ENCODE data around the gene MOGAT3. TPM values are rescaled to one million over a fixed set of nuclear protein-coding genes. Genes with fewer than 3 reads are reported as not detected.

Gene MOGAT3
- total and polyA plus RNA-seq, 9 of the 15 experiments (the other 6 are each of a cell fraction or from before 2014, with no cell fraction given), result 0.07 to 0.17 (median 0.13) TPM; not detected in 6

DNA sequence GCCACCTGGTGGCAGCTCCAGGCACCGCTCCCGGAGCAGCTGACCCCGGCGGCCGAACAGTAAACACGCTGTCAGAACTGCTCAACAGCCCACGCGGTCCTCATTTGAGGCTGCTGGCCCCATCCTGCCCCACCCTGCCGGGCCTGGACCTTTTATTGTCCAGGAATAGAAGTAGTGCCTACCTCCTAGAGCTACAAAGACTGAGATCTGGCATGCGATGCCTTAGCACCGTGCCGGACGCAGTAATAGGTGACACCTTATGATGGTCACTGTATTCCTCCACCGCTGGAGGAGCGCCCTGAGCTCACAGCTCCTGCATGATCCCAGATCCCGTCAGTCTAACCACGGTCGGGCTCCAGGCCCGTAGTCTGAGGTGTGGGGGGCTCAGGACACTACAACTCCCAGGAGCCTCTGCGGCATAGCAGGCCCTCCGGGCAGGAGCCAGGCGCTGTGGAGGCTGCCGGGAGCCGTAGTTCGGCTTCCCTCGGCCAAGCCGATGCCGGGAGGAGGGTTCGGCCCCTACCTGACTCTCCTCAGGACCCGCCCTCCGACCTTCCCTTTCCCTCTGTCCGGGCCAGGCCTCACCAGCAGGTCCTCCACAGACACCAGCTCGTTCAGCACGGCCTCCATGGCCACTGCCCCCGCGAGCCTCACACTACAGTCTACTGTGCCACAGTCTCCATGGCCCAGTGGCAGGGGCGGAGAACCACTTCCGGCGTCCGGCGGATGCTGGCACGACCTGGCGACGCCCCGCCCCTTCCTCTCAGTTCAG, 43.7 kb upstream of the MOGAT3 start, which contains the start of gene FIS1 (continued):
- TF ChIP-seq, protein P1, sequence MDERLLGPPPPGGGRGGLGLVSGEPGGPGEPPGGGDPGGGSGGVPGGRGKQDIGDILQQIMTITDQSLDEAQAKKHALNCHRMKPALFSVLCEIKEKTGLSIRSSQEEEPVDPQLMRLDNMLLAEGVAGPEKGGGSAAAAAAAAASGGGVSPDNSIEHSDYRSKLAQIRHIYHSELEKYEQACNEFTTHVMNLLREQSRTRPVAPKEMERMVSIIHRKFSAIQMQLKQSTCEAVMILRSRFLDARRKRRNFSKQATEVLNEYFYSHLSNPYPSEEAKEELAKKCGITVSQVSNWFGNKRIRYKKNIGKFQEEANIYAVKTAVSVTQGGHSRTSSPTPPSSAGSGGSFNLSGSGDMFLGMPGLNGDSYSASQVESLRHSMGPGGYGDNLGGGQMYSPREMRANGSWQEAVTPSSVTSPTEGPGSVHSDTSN (CRISPR knock-in tag; IDR thresholded peaks at IDR 0.05; ENCODE audit: low read depth), result no peak
- TF ChIP-seq, protein P1 (tag; conservative IDR thresholded peaks at IDR 0.05; ENCODE audit: low read depth), result no peak
- TF ChIP-seq DACH1 (IDR thresholded peaks at IDR 0.05; ENCODE audit: partially characterized antibody) (peak; percentile 60), ZNF143 (CRISPR knock-in tag; IDR thresholded peaks at IDR 0.05) (peak; percentile 100), SIX5 (IDR thresholded peaks at IDR 0.05; ENCODE audit: borderline replicate concordance in 1 of 2, insufficient read depth in 1 of 2, low read depth in 1 of 2, low read length in 2 of 2) (peak; percentile 91 to 95), ZBTB1 (CRISPR knock-in tag; IDR thresholded peaks at IDR 0.05; ENCODE audit: borderline replicate concordance, low read depth) (0 out of 2 replicates have a peak, but pooled peaks have one; percentile 30), PHF8 (IDR thresholded peaks at IDR 0.05; ENCODE audit: borderline replicate concordance, low read length) (peak; percentile 95; the same call in 1 of the 2 replicates), ZNF780A (CRISPR knock-in tag; IDR thresholded peaks at IDR 0.05) (no peak), SIN3A (IDR thresholded peaks at IDR 0.05; ENCODE audit: borderline replicate concordance in 2 of 2, control insufficient read depth in 1 of 2, low read depth in 2 of 2, low read length in 2 of 2) (peak; percentile 91 to 96), BCOR (IDR thresholded peaks at IDR 0.05) (peak; percentile 67; the same call in 1 of the 2 replicates)
- TF ChIP-seq, protein P2, sequence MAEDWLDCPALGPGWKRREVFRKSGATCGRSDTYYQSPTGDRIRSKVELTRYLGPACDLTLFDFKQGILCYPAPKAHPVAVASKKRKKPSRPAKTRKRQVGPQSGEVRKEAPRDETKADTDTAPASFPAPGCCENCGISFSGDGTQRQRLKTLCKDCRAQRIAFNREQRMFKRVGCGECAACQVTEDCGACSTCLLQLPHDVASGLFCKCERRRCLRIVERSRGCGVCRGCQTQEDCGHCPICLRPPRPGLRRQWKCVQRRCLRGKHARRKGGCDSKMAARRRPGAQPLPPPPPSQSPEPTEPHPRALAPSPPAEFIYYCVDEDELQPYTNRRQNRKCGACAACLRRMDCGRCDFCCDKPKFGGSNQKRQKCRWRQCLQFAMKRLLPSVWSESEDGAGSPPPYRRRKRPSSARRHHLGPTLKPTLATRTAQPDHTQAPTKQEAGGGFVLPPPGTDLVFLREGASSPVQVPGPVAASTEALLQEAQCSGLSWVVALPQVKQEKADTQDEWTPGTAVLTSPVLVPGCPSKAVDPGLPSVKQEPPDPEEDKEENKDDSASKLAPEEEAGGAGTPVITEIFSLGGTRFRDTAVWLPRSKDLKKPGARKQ (CRISPR knock-in tag; IDR thresholded peaks at IDR 0.05), result no peak
- TF ChIP-seq, protein P3, sequence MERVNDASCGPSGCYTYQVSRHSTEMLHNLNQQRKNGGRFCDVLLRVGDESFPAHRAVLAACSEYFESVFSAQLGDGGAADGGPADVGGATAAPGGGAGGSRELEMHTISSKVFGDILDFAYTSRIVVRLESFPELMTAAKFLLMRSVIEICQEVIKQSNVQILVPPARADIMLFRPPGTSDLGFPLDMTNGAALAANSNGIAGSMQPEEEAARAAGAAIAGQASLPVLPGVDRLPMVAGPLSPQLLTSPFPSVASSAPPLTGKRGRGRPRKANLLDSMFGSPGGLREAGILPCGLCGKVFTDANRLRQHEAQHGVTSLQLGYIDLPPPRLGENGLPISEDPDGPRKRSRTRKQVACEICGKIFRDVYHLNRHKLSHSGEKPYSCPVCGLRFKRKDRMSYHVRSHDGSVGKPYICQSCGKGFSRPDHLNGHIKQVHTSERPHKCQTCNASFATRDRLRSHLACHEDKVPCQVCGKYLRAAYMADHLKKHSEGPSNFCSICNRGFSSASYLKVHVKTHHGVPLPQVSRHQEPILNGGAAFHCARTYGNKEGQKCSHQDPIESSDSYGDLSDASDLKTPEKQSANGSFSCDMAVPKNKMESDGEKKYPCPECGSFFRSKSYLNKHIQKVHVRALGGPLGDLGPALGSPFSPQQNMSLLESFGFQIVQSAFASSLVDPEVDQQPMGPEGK (CRISPR knock-in tag; IDR thresholded peaks at IDR 0.05; ENCODE audit: borderline replicate concordance), result 0 out of 2 replicates have a peak, but pooled peaks have one; percentile 16
- TF ChIP-seq, protein P4, sequence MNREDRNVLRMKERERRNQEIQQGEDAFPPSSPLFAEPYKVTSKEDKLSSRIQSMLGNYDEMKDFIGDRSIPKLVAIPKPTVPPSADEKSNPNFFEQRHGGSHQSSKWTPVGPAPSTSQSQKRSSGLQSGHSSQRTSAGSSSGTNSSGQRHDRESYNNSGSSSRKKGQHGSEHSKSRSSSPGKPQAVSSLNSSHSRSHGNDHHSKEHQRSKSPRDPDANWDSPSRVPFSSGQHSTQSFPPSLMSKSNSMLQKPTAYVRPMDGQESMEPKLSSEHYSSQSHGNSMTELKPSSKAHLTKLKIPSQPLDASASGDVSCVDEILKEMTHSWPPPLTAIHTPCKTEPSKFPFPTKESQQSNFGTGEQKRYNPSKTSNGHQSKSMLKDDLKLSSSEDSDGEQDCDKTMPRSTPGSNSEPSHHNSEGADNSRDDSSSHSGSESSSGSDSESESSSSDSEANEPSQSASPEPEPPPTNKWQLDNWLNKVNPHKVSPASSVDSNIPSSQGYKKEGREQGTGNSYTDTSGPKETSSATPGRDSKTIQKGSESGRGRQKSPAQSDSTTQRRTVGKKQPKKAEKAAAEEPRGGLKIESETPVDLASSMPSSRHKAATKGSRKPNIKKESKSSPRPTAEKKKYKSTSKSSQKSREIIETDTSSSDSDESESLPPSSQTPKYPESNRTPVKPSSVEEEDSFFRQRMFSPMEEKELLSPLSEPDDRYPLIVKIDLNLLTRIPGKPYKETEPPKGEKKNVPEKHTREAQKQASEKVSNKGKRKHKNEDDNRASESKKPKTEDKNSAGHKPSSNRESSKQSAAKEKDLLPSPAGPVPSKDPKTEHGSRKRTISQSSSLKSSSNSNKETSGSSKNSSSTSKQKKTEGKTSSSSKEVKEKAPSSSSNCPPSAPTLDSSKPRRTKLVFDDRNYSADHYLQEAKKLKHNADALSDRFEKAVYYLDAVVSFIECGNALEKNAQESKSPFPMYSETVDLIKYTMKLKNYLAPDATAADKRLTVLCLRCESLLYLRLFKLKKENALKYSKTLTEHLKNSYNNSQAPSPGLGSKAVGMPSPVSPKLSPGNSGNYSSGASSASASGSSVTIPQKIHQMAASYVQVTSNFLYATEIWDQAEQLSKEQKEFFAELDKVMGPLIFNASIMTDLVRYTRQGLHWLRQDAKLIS (CRISPR knock-in tag; IDR thresholded peaks at IDR 0.05), result peak; percentile 93; the same call in 1 of the 2 replicates

All from K562 (cell line).